GM12864 (cell line): ENCODE measurements around the gene TSGA10.

Experiments
- DNase-seq: peaks from one replicate; pipeline ENCODE4 v3.0.0-alpha.2; 2011; ENCODE audit warnings: low read depth
- H3K4me3 ChIP-seq: 2 replicates; pipeline ENCODE4 v1.5.1; 2011; ENCODE audit warnings: mild to moderate bottlenecking, low read depth, low read length, control low read depth
- CTCF ChIP-seq: IDR thresholded peaks from 2 replicates; pipeline ENCODE4 v1.5.1; 2011; ENCODE audit warnings: low read depth, mild to moderate bottlenecking, moderate library complexity, low read length, control low read depth, inconsistent platforms; ENCODE audit errors: missing control alignments

TSGA10 gene

GRCh38 chr2:98975611-98976010, 179.1 kb downstream of the TSGA10 start:
- no peak for TF ChIP-seq CTCF
- H3K4me3 ChIP-seq: no peak overlapping the region
- DNase-seq: no peak

- no peak for TF ChIP-seq CTCF
- DNase-seq: no peak
- no peak overlapping the region for H3K4me3 ChIP-seq
These were observed 182.1 kb downstream of the TSGA10 start for GRCh38 chr2:98972582-98973167.

- H3K4me3 ChIP-seq: no peak overlapping the region
- TF ChIP-seq CTCF: no peak
- DNase-seq: no peak
These were observed 194.8 kb downstream of the TSGA10 start for GRCh38 chr2:98959810-98960507.

- TF ChIP-seq CTCF: no peak
- DNase-seq: no peak
- H3K4me3 ChIP-seq: no peak overlapping the region
These were observed 201.8 kb downstream of the TSGA10 start for GRCh38 chr2:98952966-98953365.

GRCh38 chr2:98948956-98949739, 205.6 kb downstream of the TSGA10 start:
- DNase-seq: no peak
- no peak overlapping the region for H3K4me3 ChIP-seq
- TF ChIP-seq CTCF: no peak

- no peak overlapping the region for H3K4me3 ChIP-seq
- DNase-seq: no peak
- TF ChIP-seq CTCF: no peak
These were observed 207.2 kb downstream of the TSGA10 start for GRCh38 chr2:98947554-98947953.
